Epithelial cell of proximal tubule (primary cell): ENCODE results near the gene OR1D5. TPM values are rescaled to one million over a fixed set of nuclear protein-coding genes. Genes with fewer than 3 reads are reported as not detected.

ENCODE experiments used
- total RNA-seq: library from RNA; depleted of rRNA; stranded (reverse); fragments of >200 nt; gene quantifications from 2 replicates; pipeline ENCODE4 v1.2.3, GENCODE V29; 2015

The OR1D5 gene
- total RNA-seq, 1 donor from 2014 or later: not detected

Other genes starting within 250 kb of the OR1D5 start
- not detected in 2 replicates for gene OR1D2, start 40.8 kb upstream of the OR1D5 start, total RNA-seq
- not detected in 2 replicates for gene OR1G1, start 63.9 kb upstream of the OR1D5 start, total RNA-seq
- gene OR1A2, start 133.9 kb upstream of the OR1D5 start, total RNA-seq: not detected in 2 replicates
- gene OR1A1, start 144.1 kb upstream of the OR1D5 start, total RNA-seq: not detected in 2 replicates
- gene OR3A1, start 234.8 kb upstream of the OR1D5 start, total RNA-seq: not detected in 2 replicates